Measurements from ENCODE around the gene DMRT2.

DMRT2 gene

GRCh38 chr9:1053986-1054425 is 3.8 kb downstream of the DMRT2 start:
- Histone ChIP-seq H3K27me3 (ENCODE audit: control insufficient read depth, insufficient read depth, low read length, poor library complexity, severe bottlenecking) (peaks cover 90% of the 10 kb centered on the region), H3K4me1 (ENCODE audit: control insufficient read depth, insufficient read depth, low read length) (peaks cover 3% of the 10 kb centered on the region), H3K4me3 (ENCODE audit: insufficient read depth, low read depth, low read length) (no peak overlapping the region), H3K9me3 (ENCODE audit: control insufficient read depth, low read length) (no peaks in the 10 kb centered on the region), H3K36me3 (ENCODE audit: control insufficient read depth, insufficient read depth, low read length) (no peaks in the 10 kb centered on the region), H3K27ac (ENCODE audit: insufficient read depth, low read depth, low read length, poor library complexity, severe bottlenecking) (no peak overlapping the region)
- 19 to 24% methylated on average over 6 to 10 of the region's 10 CpGs for WGBS, 2 experiments

- 82 to 91% methylated on average over 5 of the region's 5 CpGs for WGBS, 2 experiments
- Histone ChIP-seq H3K4me3 (ENCODE audit: insufficient read depth, low read depth, low read length) (no peak overlapping the region), H3K9me3 (ENCODE audit: control insufficient read depth, low read length) (no peaks in the 10 kb centered on the region), H3K27me3 (ENCODE audit: control insufficient read depth, insufficient read depth, low read length, poor library complexity, severe bottlenecking) (peaks cover 79% of the 10 kb centered on the region), H3K36me3 (ENCODE audit: control insufficient read depth, insufficient read depth, low read length) (no peaks in the 10 kb centered on the region), H3K27ac (ENCODE audit: insufficient read depth, low read depth, low read length, poor library complexity, severe bottlenecking) (no peak overlapping the region), H3K4me1 (ENCODE audit: control insufficient read depth, insufficient read depth, low read length) (peaks cover 3% of the 10 kb centered on the region)
Measured at GRCh38 chr9:1055166-1055565, 5.0 kb downstream of the DMRT2 start.

- H3K27me3 ChIP-seq (ENCODE audit: control insufficient read depth, insufficient read depth, low read length, poor library complexity, severe bottlenecking) = peaks cover 52% of the 10 kb centered on the region
- no peaks in the 10 kb centered on the region for H3K36me3 ChIP-seq (ENCODE audit: control insufficient read depth, insufficient read depth, low read length)
- 56 to 62% methylated on average over 3 of the region's 3 CpGs for WGBS, 2 experiments
- no peaks in the 10 kb centered on the region for H3K4me1 ChIP-seq (ENCODE audit: control insufficient read depth, insufficient read depth, low read length)
- no peaks in the 10 kb centered on the region for H3K9me3 ChIP-seq (ENCODE audit: control insufficient read depth, low read length)
- no peak overlapping the region for H3K4me3 ChIP-seq (ENCODE audit: insufficient read depth, low read depth, low read length)
- no peak overlapping the region for H3K27ac ChIP-seq (ENCODE audit: insufficient read depth, low read depth, low read length, poor library complexity, severe bottlenecking)
Measured at GRCh38 chr9:1057910-1058309, 7.8 kb downstream of the DMRT2 start.

GRCh38 chr9:1058826-1059487 is 8.8 kb downstream of the DMRT2 start:
- Histone ChIP-seq H3K4me1 (ENCODE audit: control insufficient read depth, insufficient read depth, low read length) (no peaks in the 10 kb centered on the region), H3K4me3 (ENCODE audit: insufficient read depth, low read depth, low read length) (no peak overlapping the region)
- WGBS, 2 experiments = 88 to 90% methylated on average over 6 of the region's 6 CpGs

GRCh38 chr9:1065130-1065529 is 15.0 kb downstream of the DMRT2 start:
- H3K27me3 ChIP-seq (ENCODE audit: control insufficient read depth, insufficient read depth, low read length, poor library complexity, severe bottlenecking) = no peaks in the 10 kb centered on the region
- no peak overlapping the region for H3K27ac ChIP-seq (ENCODE audit: insufficient read depth, low read depth, low read length, poor library complexity, severe bottlenecking)
- H3K36me3 ChIP-seq (ENCODE audit: control insufficient read depth, insufficient read depth, low read length) = no peaks in the 10 kb centered on the region
- H3K4me1 ChIP-seq (ENCODE audit: control insufficient read depth, insufficient read depth, low read length) = no peaks in the 10 kb centered on the region
- H3K4me3 ChIP-seq (ENCODE audit: insufficient read depth, low read depth, low read length) = no peak overlapping the region
- 79 to 93% methylated on average over 2 of the region's 2 CpGs for WGBS, 2 experiments
- no peaks in the 10 kb centered on the region for H3K9me3 ChIP-seq (ENCODE audit: control insufficient read depth, low read length)

More at GRCh38 chr9:1058826-1059487, 8.8 kb downstream of the DMRT2 start:
- no peaks in the 10 kb centered on the region for H3K9me3 ChIP-seq (ENCODE audit: control insufficient read depth, low read length)
- peaks cover 41% of the 10 kb centered on the region for H3K27me3 ChIP-seq (ENCODE audit: control insufficient read depth, insufficient read depth, low read length, poor library complexity, severe bottlenecking)
- H3K36me3 ChIP-seq (ENCODE audit: control insufficient read depth, insufficient read depth, low read length) = no peaks in the 10 kb centered on the region
- no peak overlapping the region for H3K27ac ChIP-seq (ENCODE audit: insufficient read depth, low read depth, low read length, poor library complexity, severe bottlenecking)

GRCh38 chr9:1070692-1071091 is 20.5 kb downstream of the DMRT2 start:
- H3K9me3 ChIP-seq (ENCODE audit: control insufficient read depth, low read length) = no peaks in the 10 kb centered on the region
- WGBS, 2 experiments = 91 to 97% methylated on average over 3 of the region's 3 CpGs
- no peaks in the 10 kb centered on the region for H3K27me3 ChIP-seq (ENCODE audit: control insufficient read depth, insufficient read depth, low read length, poor library complexity, severe bottlenecking)

GRCh38 chr9:1071730-1072129 is 21.6 kb downstream of the DMRT2 start:
- Histone ChIP-seq H3K36me3 (ENCODE audit: control insufficient read depth, insufficient read depth, low read length) (no peaks in the 10 kb centered on the region), H3K27me3 (ENCODE audit: control insufficient read depth, insufficient read depth, low read length, poor library complexity, severe bottlenecking) (no peaks in the 10 kb centered on the region), H3K27ac (ENCODE audit: insufficient read depth, low read depth, low read length, poor library complexity, severe bottlenecking) (no peak overlapping the region), H3K9me3 (ENCODE audit: control insufficient read depth, low read length) (no peaks in the 10 kb centered on the region), H3K4me3 (ENCODE audit: insufficient read depth, low read depth, low read length) (no peak overlapping the region), H3K4me1 (ENCODE audit: control insufficient read depth, insufficient read depth, low read length) (no peaks in the 10 kb centered on the region)
- 82 to 93% methylated on average over 3 of the region's 3 CpGs for WGBS, 2 experiments

More at GRCh38 chr9:1070692-1071091, 20.5 kb downstream of the DMRT2 start:
- Histone ChIP-seq H3K4me3 (ENCODE audit: insufficient read depth, low read depth, low read length) (no peak overlapping the region), H3K36me3 (ENCODE audit: control insufficient read depth, insufficient read depth, low read length) (no peaks in the 10 kb centered on the region), H3K4me1 (ENCODE audit: control insufficient read depth, insufficient read depth, low read length) (no peaks in the 10 kb centered on the region), H3K27ac (ENCODE audit: insufficient read depth, low read depth, low read length, poor library complexity, severe bottlenecking) (no peak overlapping the region)

- 100% methylated on average over 1 of the region's 1 CpG; no CpG with 5 or more reads in 1 of the 2 experiments for WGBS, 2 experiments
- no peaks in the 10 kb centered on the region for H3K4me1 ChIP-seq (ENCODE audit: control insufficient read depth, insufficient read depth, low read length)
- no peak overlapping the region for H3K4me3 ChIP-seq (ENCODE audit: insufficient read depth, low read depth, low read length)
- no peaks in the 10 kb centered on the region for H3K36me3 ChIP-seq (ENCODE audit: control insufficient read depth, insufficient read depth, low read length)
- no peak overlapping the region for H3K27ac ChIP-seq (ENCODE audit: insufficient read depth, low read depth, low read length, poor library complexity, severe bottlenecking)
- H3K9me3 ChIP-seq (ENCODE audit: control insufficient read depth, low read length) = no peaks in the 10 kb centered on the region
- H3K27me3 ChIP-seq (ENCODE audit: control insufficient read depth, insufficient read depth, low read length, poor library complexity, severe bottlenecking) = no peaks in the 10 kb centered on the region
Measured at GRCh38 chr9:1073497-1073896, 23.3 kb downstream of the DMRT2 start.

- Histone ChIP-seq H3K36me3 (ENCODE audit: control insufficient read depth, insufficient read depth, low read length) (no peaks in the 10 kb centered on the region), H3K9me3 (ENCODE audit: control insufficient read depth, low read length) (no peaks in the 10 kb centered on the region), H3K4me3 (ENCODE audit: insufficient read depth, low read depth, low read length) (no peak overlapping the region), H3K4me1 (ENCODE audit: control insufficient read depth, insufficient read depth, low read length) (no peaks in the 10 kb centered on the region), H3K27me3 (ENCODE audit: control insufficient read depth, insufficient read depth, low read length, poor library complexity, severe bottlenecking) (peaks cover 4% of the 10 kb centered on the region), H3K27ac (ENCODE audit: insufficient read depth, low read depth, low read length, poor library complexity, severe bottlenecking) (no peak overlapping the region)
- 80 to 97% methylated on average over 2 of the region's 2 CpGs for WGBS, 2 experiments
Measured at GRCh38 chr9:1077616-1078015, 27.5 kb downstream of the DMRT2 start.

GRCh38 chr9:1083325-1083913 is 33.3 kb downstream of the DMRT2 start:
- no peaks in the 10 kb centered on the region for H3K36me3 ChIP-seq (ENCODE audit: control insufficient read depth, insufficient read depth, low read length)
- no peak overlapping the region for H3K4me3 ChIP-seq (ENCODE audit: insufficient read depth, low read depth, low read length)
- 29 to 30% methylated on average over 13 of the region's 13 CpGs for WGBS, 2 experiments

More at GRCh38 chr9:1083325-1083913, 33.3 kb downstream of the DMRT2 start:
- Histone ChIP-seq H3K27ac (ENCODE audit: insufficient read depth, low read depth, low read length, poor library complexity, severe bottlenecking) (no peak overlapping the region), H3K9me3 (ENCODE audit: control insufficient read depth, low read length) (no peaks in the 10 kb centered on the region), H3K4me1 (ENCODE audit: control insufficient read depth, insufficient read depth, low read length) (no peaks in the 10 kb centered on the region), H3K27me3 (ENCODE audit: control insufficient read depth, insufficient read depth, low read length, poor library complexity, severe bottlenecking) (peaks cover 4% of the 10 kb centered on the region)
